Ovary (tissue), 9 donors: ENCODE measurements around the gene DGKA. TPM values are rescaled to one million over a fixed set of nuclear protein-coding genes. Genes with fewer than 3 reads are reported as not detected.

Source experiments
- DNase-seq, 5 donors: peaks; one replicate each; pipeline ENCODE4 v3.0.0-alpha.2; 2019 to 2020
- H3K27ac ChIP-seq, 2 donors: fragments of 200-600 bp; one replicate each; pipeline versions ENCODE4 v1.5.1 to v1.8.0; 2019 to 2022
- H3K27me3 ChIP-seq: fragments of 200-600 bp; one replicate; pipeline ENCODE4 v1.8.0; 2022
- H3K36me3 ChIP-seq: fragments of 200-600 bp; sonication (generic); one replicate; pipeline ENCODE4 v1.5.1; 2019
- H3K4me1 ChIP-seq: one replicate; pipeline ENCODE4 v1.8.1; 2013; ENCODE audit warnings: mild to moderate bottlenecking, moderate library complexity; ENCODE audit not compliant: insufficient read depth
- H3K4me3 ChIP-seq: fragments of 200-600 bp; sonication (generic); one replicate; pipeline ENCODE4 v1.5.1; 2017
- H3K9me3 ChIP-seq, 2 donors: fragments of 200-600 bp in 1 of 2; sonication (generic) in 1 of 2; one replicate each; pipeline versions ENCODE4 v1.5.1 to v1.8.1; 2013 to 2019; ENCODE audit warnings: mild to moderate bottlenecking in 1 of 2, moderate library complexity in 1 of 2
- CTCF ChIP-seq, 3 donors: fragments of 450-650 bp in 2 of 3; fragments of 200-600 bp in 1 of 3; IDR thresholded peaks; one replicate each; pipeline versions ENCODE4 v1.5.1 to v1.8.0; 2016 to 2022; ENCODE audit warnings: antibody characterized with exemption in 3 of 3, mild to moderate bottlenecking in 1 of 3
- EP300 ChIP-seq: sonication (generic); formaldehyde crosslinking; IDR thresholded peaks from one replicate; pipeline ENCODE4 v1.6.1; 2017; ENCODE audit warnings: antibody characterized with exemption
- POLR2A ChIP-seq: fragments of 450-650 bp; IDR thresholded peaks from one replicate; pipeline ENCODE4 v1.6.1; 2017; ENCODE audit warnings: antibody characterized with exemption, mild to moderate bottlenecking, moderate library complexity
- WGBS, 3 donors: extraction: QIAGEN DNeasy Blood & Tissue Kit in 1 of 3; methylation state at CpG; one replicate each; pipeline versions ENCODE4 v1.1.5 to v1.1.7; 2013 to 2017; 5-methylcytosine and 5-hydroxymethylcytosine counted together
- intact Hi-C, 4 donors: fragments of 100-400 bp; cut with DNase I; formaldehyde crosslinking; loops; one replicate each; pipeline versions ENCODE4 v1.11.0 to v1.15.1; 2022 to 2023
- polyA plus RNA-seq, 2 donors: library from polyadenylated mRNA; stranded (reverse); fragments of 200-250 nt in 1 of 2; fragments of 350-450 nt in 1 of 2; fragmentation: Illumina TruSeq in 1 of 2; extraction: RNeasy Lipid Tissue Mini Kit (QIAGEN cat#74804) in 1 of 2; gene quantifications; one replicate each; pipeline ENCODE4 v1.2.3, GENCODE V29; 2013 to 2014
- total RNA-seq, 7 donors: library from RNA; depleted of rRNA in 2 of 7; stranded (reverse); fragments of >200 nt in 2 of 7; fragmentation: NEBNext Ultra II Directional in 3 of 7; extraction: Animal tissue kit (Norgen Biotek cat#: 25700) in 3 of 7; gene quantifications; one replicate each; pipeline versions ENCODE4 v1.1.0 to v1.2.4, GENCODE V29; 2016 to 2023
- donor health status: DM: no; HTN: no; CAD: no; lungs with moderate emphysema.
- donor health status: DM: no; HTN: no; CAD: no.
- donor health status: Bipolar disorder and iron deficiency.
- donor health status: DM: yes; HTN: yes; CAD: no.
- donor health status: DM: no; HTN: no; CAD: no.
- donor health status: DM: yes; HTN: yes; CAD: no.

Gene DGKA
- total and polyA plus RNA-seq, 9 donors, result 13.3 to 50.1 (median 26.0) TPM

- 27 to 47% (median 36%) methylated on average over 3 of the region's 3 CpGs for WGBS, 3 donors
- intact Hi-C loops, result loop anchor here in 1 of 4 donors (5.0 kb wide), 1 partner anchor 40 kb away; the partner anchor contains the start of gene DGKA
- Histone ChIP-seq H3K36me3 (no peaks in the 10 kb centered on the region), H3K9me3 (no peaks in the 10 kb centered on the region), H3K27me3 (no peaks in the 10 kb centered on the region), H3K4me1 (peaks cover 9% of the 10 kb centered on the region), H3K27ac (no peak overlapping the region), H3K4me3 (no peak overlapping the region)
- no peak for DNase-seq
- TF ChIP-seq POLR2A (no peak), CTCF (IDR thresholded peaks at IDR 0.05) (no peak), EP300 (no peak)
Measured at GRCh38 chr12:55972042-55972441, 41.1 kb downstream of the DGKA start.

GRCh38 chr12:55972456-55972855 lies 41.5 kb downstream of the DGKA start:
- no peak for DNase-seq
- Histone ChIP-seq H3K4me1 (peaks cover 6% of the 10 kb centered on the region), H3K9me3 (no peaks in the 10 kb centered on the region), H3K36me3 (no peaks in the 10 kb centered on the region), H3K27ac (peak overlapping the region; percentile 67 to 82), H3K4me3 (peak overlapping the region; percentile 63), H3K27me3 (no peaks in the 10 kb centered on the region)
- 18 to 30% (median 26%) methylated on average over 1 of the region's 1 CpG for WGBS, 3 donors
- TF ChIP-seq POLR2A (no peak), EP300 (no peak), CTCF (IDR thresholded peaks at IDR 0.05) (no peak)
- intact Hi-C loops, result loop anchor here in 1 of 4 donors (5.0 kb wide), 1 partner anchor 40 kb away; the partner anchor contains the start of gene DGKA

DNA sequence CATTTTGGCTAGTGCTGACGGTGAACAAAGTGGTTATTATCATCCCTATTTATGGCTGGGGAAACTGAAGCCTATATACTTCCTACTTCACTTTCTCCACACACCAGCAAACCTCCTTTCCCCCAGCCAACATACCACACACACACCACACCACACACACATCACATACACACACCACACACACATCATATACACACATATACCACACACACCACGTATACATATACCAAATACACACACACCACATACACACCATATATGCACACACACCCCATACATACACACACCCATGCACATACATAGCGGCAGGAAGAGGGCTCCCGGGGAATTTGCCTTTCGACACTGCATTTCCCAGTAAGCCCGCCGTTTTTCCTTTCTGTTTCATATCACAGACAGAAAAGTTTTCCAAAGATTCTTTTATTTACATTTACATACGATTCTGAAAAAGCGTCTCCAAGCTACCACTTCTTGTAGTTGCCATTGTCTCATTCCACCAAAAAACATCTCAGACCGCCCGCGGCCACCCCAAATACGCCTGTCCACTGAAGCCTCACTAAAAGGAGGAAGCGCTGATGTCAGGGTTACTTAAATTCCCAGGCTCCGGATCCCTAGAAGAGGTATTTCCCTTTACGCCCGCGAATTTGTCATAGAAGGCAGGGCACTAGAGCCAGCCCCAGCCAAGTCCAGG lies 42.1 kb downstream of the DGKA start:
- no peak for DNase-seq
- intact Hi-C loops, result loop anchor here in 1 of 4 donors (5.0 kb wide), 1 partner anchor 41 kb away; the partner anchor contains the start of gene DGKA
- Histone ChIP-seq H3K4me1 (peaks cover 2% of the 10 kb centered on the region), H3K27ac (peak overlapping the region; percentile 67 to 82), H3K9me3 (no peaks in the 10 kb centered on the region), H3K4me3 (peak overlapping the region; percentile 63), H3K36me3 (no peaks in the 10 kb centered on the region), H3K27me3 (no peaks in the 10 kb centered on the region)
- TF ChIP-seq CTCF (IDR thresholded peaks at IDR 0.05) (no peak), POLR2A (peak; percentile 65)
- WGBS, 3 donors, result 0 to 1% (median 1%) methylated on average over 18 of the region's 18 CpGs

GRCh38 chr12:55973599-55974307 lies 42.8 kb downstream of the DGKA start, which contains the start of gene RAB5B:
RAB5B (plus strand) TSS chr12:55974078; CDS start chr12:55986961, 12,883 bp downstream.
- H3K27ac ChIP-seq, result peak within 1 kb of the TSS; percentile 80 to 86

More at GRCh38 chr12:55973599-55974307, 42.8 kb downstream of the DGKA start, which contains the start of gene RAB5B:
- H3K36me3 ChIP-seq, result no peaks in the 10 kb centered on the region
- DNase-seq, result peak; percentile 99 to 100 (median 99)
- intact Hi-C loops, result loop anchor here in 1 of 4 donors (5.0 kb wide), 1 partner anchor 41 kb away; the partner anchor contains the start of gene DGKA
- peak; percentile 90 for TF ChIP-seq POLR2A
- TF ChIP-seq EP300, result no peak
- TF ChIP-seq CTCF (IDR thresholded peaks at IDR 0.05), result peak in 1 of 3 donors; percentile 59
- H3K9me3 ChIP-seq, result no peaks in the 10 kb centered on the region
- 0% methylated on average over 39 of the region's 39 CpGs for WGBS, 3 donors
- no peaks in the 10 kb centered on the region for H3K27me3 ChIP-seq
- H3K4me3 ChIP-seq, result peak within 1 kb of the TSS; percentile 70
- H3K4me1 ChIP-seq, result peaks cover 2% of the 10 kb centered on the region
